SK-N-MC (cell line): ENCODE data around the gene SNAPC2.

Experiments used
- DNase-seq: peaks from one replicate; pipeline ENCODE4 v3.0.0-alpha.2; 2011; ENCODE audit warnings: low read depth, low spot score
- H3K27ac ChIP-seq: fragments of 200-600 bp; sonication (generic); 2 replicates; pipeline ENCODE4 v1.5.1; 2016; ENCODE audit warnings: mixed run types
- H3K36me3 ChIP-seq: fragments of 200-600 bp; sonication (generic); 2 replicates; pipeline ENCODE4 v1.6.1; 2017; ENCODE audit warnings: antibody characterized with exemption, low read length, mixed read lengths; ENCODE audit not compliant: insufficient read depth
- H3K4me3 ChIP-seq: fragments of 200-600 bp; sonication (generic); 2 replicates; pipeline ENCODE4 v1.5.1; 2016
- H3K9ac ChIP-seq: fragments of 200-600 bp; sonication (generic); 2 replicates; pipeline ENCODE4 v1.8.0; 2017; ENCODE audit warnings: mixed run types, mixed read lengths; ENCODE audit not compliant: insufficient read length
- H3K9me3 ChIP-seq: fragments of 200-600 bp; sonication (generic); 2 replicates; pipeline ENCODE4 v1.6.1; 2017; ENCODE audit warnings: low read depth, mild to moderate bottlenecking, antibody characterized with exemption, low read length, moderate library complexity, mixed read lengths
- EZH2 ChIP-seq: fragments of 200-600 bp; sonication (generic); IDR thresholded peaks from one replicate; pipeline ENCODE4 v1.6.1; 2017; ENCODE audit warnings: antibody characterized with exemption
- FOXP2 ChIP-seq: optimal IDR thresholded peaks from 2 replicates; pipeline ENCODE3; 2011; ENCODE audit warnings: mild to moderate bottlenecking, moderate library complexity; ENCODE audit not compliant: insufficient read depth; ENCODE audit errors: extremely low read length, control extremely low read depth
- POLR2AphosphoS5 ChIP-seq: IDR thresholded peaks from 2 replicates; pipeline ENCODE4 v1.6.1; 2012; ENCODE audit warnings: mild to moderate bottlenecking, low read depth, low read length, borderline replicate concordance

SNAPC2 gene

GRCh38 chr19:7905268-7905667, 14.9 kb upstream of the SNAPC2 start:
- Histone ChIP-seq H3K27ac (no peak overlapping the region), H3K36me3 (peaks cover 11% of the 10 kb centered on the region; the same call in 1 of the 2 replicates), H3K9ac (peak overlapping the region; percentile 53), H3K4me3 (peak overlapping the region; percentile 87), H3K9me3 (no peaks in the 10 kb centered on the region)
- no peak for DNase-seq
- TF ChIP-seq EZH2: no peak
- TF ChIP-seq POLR2AphosphoS5: no peak
- no peak for TF ChIP-seq FOXP2

- no peak overlapping the region for H3K27ac ChIP-seq
- no peak overlapping the region for H3K9ac ChIP-seq
- TF ChIP-seq EZH2: no peak
- no peak for TF ChIP-seq FOXP2
- TF ChIP-seq POLR2AphosphoS5: no peak
- DNase-seq: no peak
- no peak overlapping the region for H3K4me3 ChIP-seq
- H3K36me3 ChIP-seq: peaks cover 17% of the 10 kb centered on the region; the same call in 1 of the 2 replicates
- no peaks in the 10 kb centered on the region for H3K9me3 ChIP-seq
These were observed 14.3 kb upstream of the SNAPC2 start for GRCh38 chr19:7905859-7906258.

GRCh38 chr19:7907122-7907521, 13.0 kb upstream of the SNAPC2 start:
- TF ChIP-seq EZH2 (no peak), FOXP2 (no peak), POLR2AphosphoS5 (no peak)
- Histone ChIP-seq H3K27ac (no peak overlapping the region), H3K4me3 (no peak overlapping the region), H3K9ac (no peak overlapping the region), H3K9me3 (no peaks in the 10 kb centered on the region), H3K36me3 (peaks cover 30% of the 10 kb centered on the region; the same call in 1 of the 2 replicates)
- DNase-seq: no peak

GRCh38 chr19:7907544-7907943, 12.6 kb upstream of the SNAPC2 start:
- Histone ChIP-seq H3K36me3 (peaks cover 31% of the 10 kb centered on the region; the same call in 1 of the 2 replicates), H3K9ac (no peak overlapping the region), H3K9me3 (no peaks in the 10 kb centered on the region), H3K4me3 (no peak overlapping the region), H3K27ac (no peak overlapping the region)
- TF ChIP-seq EZH2: no peak
- TF ChIP-seq FOXP2: no peak
- TF ChIP-seq POLR2AphosphoS5: no peak
- no peak for DNase-seq

- Histone ChIP-seq H3K27ac (no peak overlapping the region), H3K9me3 (no peaks in the 10 kb centered on the region), H3K9ac (no peak overlapping the region), H3K4me3 (no peak overlapping the region), H3K36me3 (peaks cover 31% of the 10 kb centered on the region; the same call in 1 of the 2 replicates)
- TF ChIP-seq POLR2AphosphoS5: no peak
- DNase-seq: no peak
These were observed 11.9 kb upstream of the SNAPC2 start for GRCh38 chr19:7908078-7908699.

GRCh38 chr19:7908742-7909461, 11.2 kb upstream of the SNAPC2 start:
- DNase-seq: no peak
- Histone ChIP-seq H3K9ac (no peak overlapping the region), H3K9me3 (no peaks in the 10 kb centered on the region), H3K4me3 (no peak overlapping the region), H3K36me3 (peaks cover 31% of the 10 kb centered on the region; the same call in 1 of the 2 replicates), H3K27ac (no peak overlapping the region)
- no peak for TF ChIP-seq FOXP2
- no peak for TF ChIP-seq POLR2AphosphoS5
- TF ChIP-seq EZH2: no peak

- Histone ChIP-seq H3K4me3 (no peak overlapping the region), H3K27ac (no peak overlapping the region), H3K9me3 (no peaks in the 10 kb centered on the region), H3K9ac (no peak overlapping the region), H3K36me3 (peaks cover 31% of the 10 kb centered on the region; the same call in 1 of the 2 replicates)
- TF ChIP-seq FOXP2 (no peak), POLR2AphosphoS5 (no peak), EZH2 (no peak)
- no peak for DNase-seq
These were observed 10.6 kb upstream of the SNAPC2 start for GRCh38 chr19:7909471-7910067.

- Histone ChIP-seq H3K36me3 (peaks cover 31% of the 10 kb centered on the region; the same call in 1 of the 2 replicates), H3K9me3 (no peaks in the 10 kb centered on the region), H3K9ac (no peak overlapping the region), H3K27ac (no peak overlapping the region), H3K4me3 (no peak overlapping the region)
- DNase-seq: no peak
- TF ChIP-seq FOXP2 (no peak), POLR2AphosphoS5 (no peak), EZH2 (no peak)
These were observed 9.6 kb upstream of the SNAPC2 start for GRCh38 chr19:7910321-7911161.
